Lower leg skin (tissue), 4 donors: ENCODE measurements around the gene CILP. TPM values are rescaled to one million over a fixed set of nuclear protein-coding genes. Genes with fewer than 3 reads are reported as not detected.
"Not testable (repeated sequence)": the region's sequence is repeated elsewhere in the genome, so short reads cannot be mapped to it uniquely, and the experiment has no call there.

Experiments
- DNase-seq, 2 donors: peaks; one replicate each; pipeline ENCODE4 v3.0.0-alpha.2; 2019; ENCODE audit warnings: low spot score in 2 of 2
- H3K4me3 ChIP-seq: fragments of 200-600 bp; sonication (generic); 2 replicates; pipeline ENCODE4 v1.5.1; 2017; ENCODE audit warnings: mild to moderate bottlenecking, low read depth; ENCODE audit not compliant: poor library complexity, severe bottlenecking
- CTCF ChIP-seq, 3 donors: fragments of 450-650 bp; IDR thresholded peaks; one replicate each; pipeline ENCODE4 v1.5.1; 2016; ENCODE audit warnings: antibody characterized with exemption in 3 of 3, mild to moderate bottlenecking in 3 of 3, moderate library complexity in 2 of 3
- POLR2A ChIP-seq, 2 donors: fragments of 450-650 bp; IDR thresholded peaks; one replicate each; pipeline ENCODE4 v1.6.1; 2016 to 2017; ENCODE audit warnings: antibody characterized with exemption in 2 of 2, mild to moderate bottlenecking in 1 of 2, moderate library complexity in 1 of 2
- WGBS, 2 donors: methylation state at CpG; one replicate each; pipeline ENCODE4 v1.1.5; 2018; 5-methylcytosine and 5-hydroxymethylcytosine counted together
- intact Hi-C: fragments of 100-400 bp; cut with DNase I; formaldehyde crosslinking; loops from one replicate; pipeline ENCODE4 v1.15.0; 2023; ENCODE audit warnings: low total_unique reads
- total RNA-seq, 4 donors: library from RNA; depleted of rRNA; stranded (reverse); fragments of >200 nt; gene quantifications; one replicate each; pipeline ENCODE4 v1.1.0, GENCODE V29; 2016

The CILP gene
- total RNA-seq, 4 donors from 2014 or later, result 3.9 to 66.8 (median 9.3) TPM

GRCh38 chr15:65231306-65231705, 20.0 kb upstream of the CILP start:
- no peak overlapping the region for H3K4me3 ChIP-seq
- DNase-seq, result no peak
- TF ChIP-seq CTCF (IDR thresholded peaks at IDR 0.05) (no peak), POLR2A (IDR thresholded peaks at IDR 0.05) (no peak)
- intact Hi-C loops, result no loop called here
- WGBS, 2 donors, result 93% methylated on average over 10 of the region's 10 CpGs

GRCh38 chr15:65226901-65227300, 15.6 kb upstream of the CILP start:
- H3K4me3 ChIP-seq, DNase-seq, intact Hi-C loops: not testable (repeated sequence)
- WGBS, 2 donors, result 71 to 80% methylated on average over 1 to 2 of the region's 10 CpGs

- TF ChIP-seq CTCF (IDR thresholded peaks at IDR 0.05), result no peak
- TF ChIP-seq POLR2A (IDR thresholded peaks at IDR 0.05), result no peak
- no peak overlapping the region for H3K4me3 ChIP-seq
- 89 to 98% methylated on average over 3 of the region's 3 CpGs for WGBS, 2 donors
- DNase-seq, result no peak
- intact Hi-C loops, result no loop called here
These were observed 14.9 kb upstream of the CILP start for GRCh38 chr15:65226221-65226620.

GRCh38 chr15:65223996-65224395, 12.7 kb upstream of the CILP start:
- intact Hi-C loops, result no loop called here
- 88 to 89% methylated on average over 6 of the region's 6 CpGs for WGBS, 2 donors

GRCh38 chr15:65222891-65223290, 11.6 kb upstream of the CILP start:
- TF ChIP-seq CTCF (IDR thresholded peaks at IDR 0.05) (no peak), POLR2A (IDR thresholded peaks at IDR 0.05) (no peak)
- no peak overlapping the region for H3K4me3 ChIP-seq
- 90 to 92% methylated on average over 4 of the region's 4 CpGs for WGBS, 2 donors
- intact Hi-C loops, result no loop called here
- no peak for DNase-seq

More at GRCh38 chr15:65223996-65224395, 12.7 kb upstream of the CILP start:
- no peak for TF ChIP-seq CTCF (IDR thresholded peaks at IDR 0.05)
- TF ChIP-seq POLR2A (IDR thresholded peaks at IDR 0.05), result no peak
- H3K4me3 ChIP-seq, result no peak overlapping the region
- no peak for DNase-seq

GRCh38 chr15:65221697-65222096, 10.4 kb upstream of the CILP start:
- H3K4me3 ChIP-seq, result no peak overlapping the region
- 92 to 94% methylated on average over 2 of the region's 2 CpGs for WGBS, 2 donors

More at GRCh38 chr15:65221697-65222096, 10.4 kb upstream of the CILP start:
- no peak for DNase-seq
- no peak for TF ChIP-seq CTCF (IDR thresholded peaks at IDR 0.05)
- TF ChIP-seq POLR2A (IDR thresholded peaks at IDR 0.05), result no peak
- intact Hi-C loops, result no loop called here
